Cardiac muscle cell (in vitro differentiated cells and primary cell): ENCODE measurements around the gene FHIT. TPM values are rescaled to one million over a fixed set of nuclear protein-coding genes. Genes with fewer than 3 reads are reported as not detected.
A peak's percentile ranks its signal among the peaks of the same experiment; 100 is the strongest.

Experiments
- DNase-seq, 2 donors: peaks; one replicate each; pipeline versions ENCODE4 v3.0.0 to v3.0.0-alpha.2; 2010 to 2017; ENCODE audit warnings: low read depth in 1 of 2, low spot score in 1 of 2
- H3K27ac ChIP-seq: fragments of 200-600 bp; sonication (generic); 2 replicates; pipeline ENCODE4 v1.5.1; 2016
- H3K27me3 ChIP-seq: fragments of 200-600 bp; sonication (generic); 2 replicates; pipeline ENCODE4 v1.6.0; 2016; ENCODE audit warnings: control low read depth
- H3K36me3 ChIP-seq: fragments of 200-600 bp; sonication (generic); 2 replicates; pipeline ENCODE4 v1.5.1; 2016; ENCODE audit warnings: control low read depth
- H3K4me1 ChIP-seq: fragments of 200-600 bp; sonication (generic); 2 replicates; pipeline ENCODE4 v1.8.1; 2017; ENCODE audit warnings: low read depth, mild to moderate bottlenecking, mixed run types
- H3K4me3 ChIP-seq: fragments of 200-600 bp; sonication (generic); 2 replicates; pipeline ENCODE4 v1.5.1; 2016; ENCODE audit warnings: mild to moderate bottlenecking
- H3K9me3 ChIP-seq: fragments of 200-600 bp; sonication (generic); 2 replicates; pipeline ENCODE4 v1.5.1; 2017; ENCODE audit warnings: low read depth, mild to moderate bottlenecking, control low read depth
- polyA plus RNA-seq: library from polyadenylated mRNA; unstranded; fragments of >200 nt; fragmentation: Nextera tagmentation; extraction: Ambion mirVana; gene quantifications from 2 replicates; pipeline ENCODE4 v1.2.1, GENCODE V29; 2016
- total RNA-seq: library from RNA; depleted of rRNA; stranded (reverse); fragments of >200 nt; gene quantifications from 2 replicates; pipeline ENCODE4 v1.2.3, GENCODE V29; 2016
- TF ChIP-seq, protein P1 (sequence below): IDR thresholded peaks from 2 replicates; pipeline ENCODE4 v1.5.1; 2012; ENCODE audit warnings: low read depth, mild to moderate bottlenecking, low read length

The FHIT gene
- total and polyA plus RNA-seq, 2 experiments from 2014 or later, result 6.9 to 12.5 TPM

DNA sequence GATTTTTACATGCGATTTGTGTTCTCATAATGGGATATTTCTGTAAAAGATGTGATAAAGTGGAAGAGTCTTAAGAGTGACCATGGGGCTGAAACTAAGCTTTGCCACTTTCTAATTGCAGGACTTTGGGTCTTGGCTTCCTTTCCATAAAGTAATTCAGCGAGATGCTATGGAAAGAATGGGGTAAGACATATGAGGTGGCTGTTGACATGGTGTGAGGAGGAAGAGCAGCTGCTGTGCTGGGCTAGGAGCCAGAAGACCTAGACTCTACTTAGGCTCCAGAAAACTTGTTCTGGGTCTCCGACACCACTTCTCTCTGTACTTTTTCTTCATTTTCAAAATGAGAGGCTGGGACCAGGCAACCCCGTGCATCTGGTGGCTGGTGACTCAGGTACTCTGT, 1547.0 kb downstream of the FHIT start:
- H3K9me3 ChIP-seq, result no peaks in the 10 kb centered on the region
- TF ChIP-seq, protein P1, sequence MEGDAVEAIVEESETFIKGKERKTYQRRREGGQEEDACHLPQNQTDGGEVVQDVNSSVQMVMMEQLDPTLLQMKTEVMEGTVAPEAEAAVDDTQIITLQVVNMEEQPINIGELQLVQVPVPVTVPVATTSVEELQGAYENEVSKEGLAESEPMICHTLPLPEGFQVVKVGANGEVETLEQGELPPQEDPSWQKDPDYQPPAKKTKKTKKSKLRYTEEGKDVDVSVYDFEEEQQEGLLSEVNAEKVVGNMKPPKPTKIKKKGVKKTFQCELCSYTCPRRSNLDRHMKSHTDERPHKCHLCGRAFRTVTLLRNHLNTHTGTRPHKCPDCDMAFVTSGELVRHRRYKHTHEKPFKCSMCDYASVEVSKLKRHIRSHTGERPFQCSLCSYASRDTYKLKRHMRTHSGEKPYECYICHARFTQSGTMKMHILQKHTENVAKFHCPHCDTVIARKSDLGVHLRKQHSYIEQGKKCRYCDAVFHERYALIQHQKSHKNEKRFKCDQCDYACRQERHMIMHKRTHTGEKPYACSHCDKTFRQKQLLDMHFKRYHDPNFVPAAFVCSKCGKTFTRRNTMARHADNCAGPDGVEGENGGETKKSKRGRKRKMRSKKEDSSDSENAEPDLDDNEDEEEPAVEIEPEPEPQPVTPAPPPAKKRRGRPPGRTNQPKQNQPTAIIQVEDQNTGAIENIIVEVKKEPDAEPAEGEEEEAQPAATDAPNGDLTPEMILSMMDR, result no peak
- H3K36me3 ChIP-seq, result no peaks in the 10 kb centered on the region
- H3K27me3 ChIP-seq, result no peaks in the 10 kb centered on the region
- no peak overlapping the region for H3K27ac ChIP-seq
- peaks cover 10% of the 10 kb centered on the region for H3K4me1 ChIP-seq
- DNase-seq, result peak in 1 of 2 donors; percentile 1
- H3K4me3 ChIP-seq, result no peak overlapping the region

DNA sequence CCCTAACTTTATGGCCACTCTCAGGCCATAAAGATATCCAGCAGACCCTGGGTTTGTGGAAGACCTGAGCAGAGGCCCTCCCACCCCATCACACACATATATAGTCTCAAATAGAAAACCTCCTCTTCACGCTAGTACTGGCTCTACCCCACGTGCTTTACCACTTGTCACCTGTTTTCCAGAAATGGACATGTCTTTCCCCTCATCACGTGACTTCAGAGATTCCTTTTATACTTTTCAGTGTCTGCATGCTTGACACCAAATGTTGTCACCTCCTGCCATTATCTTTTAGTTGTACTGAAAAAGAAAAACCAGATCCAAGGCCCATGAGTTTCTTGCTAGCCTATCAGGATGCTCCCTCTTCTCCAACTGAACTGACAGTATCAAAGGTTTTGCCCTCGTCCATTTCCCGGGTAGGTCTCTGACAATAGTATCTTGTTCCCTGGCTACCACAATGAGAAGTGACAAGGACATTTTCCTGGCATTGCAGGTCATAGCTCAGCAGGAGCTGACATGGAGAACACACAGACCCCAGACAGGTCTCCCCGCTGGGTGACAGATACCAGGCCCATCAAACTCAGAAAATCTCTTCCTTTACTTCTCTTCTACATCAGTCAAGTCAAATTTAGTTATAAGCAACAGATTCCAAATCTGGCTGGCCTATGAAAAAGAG, 1551.5 kb downstream of the FHIT start:
- no peaks in the 10 kb centered on the region for H3K9me3 ChIP-seq
- no peaks in the 10 kb centered on the region for H3K36me3 ChIP-seq
- no peaks in the 10 kb centered on the region for H3K27me3 ChIP-seq
- no peak overlapping the region for H3K4me3 ChIP-seq
- H3K4me1 ChIP-seq, result peaks cover 12% of the 10 kb centered on the region
- TF ChIP-seq, protein P1, result no peak
- H3K27ac ChIP-seq, result peak overlapping the region; percentile 80
- DNase-seq, result peak in 1 of 2 donors; percentile 70
